WERI-Rb-1 (cell line): ENCODE results near the gene CHTF18.

Experiments used
- DNase-seq: peaks from one replicate; pipeline ENCODE4 v3.0.0-alpha.2; 2020
- H3K27ac ChIP-seq: fragments of 250-450 bp; sonication (Bioruptor Pico); 2 replicates; pipeline ENCODE4 v1.5.1; 2020; ENCODE audit warnings: mild to moderate bottlenecking, moderate library complexity
- H3K27me3 ChIP-seq: fragments of 250-450 bp; sonication (Bioruptor Pico); 2 replicates; pipeline ENCODE4 v1.5.1; 2021; ENCODE audit warnings: mild to moderate bottlenecking, low read depth, moderate library complexity; ENCODE audit not compliant: insufficient read depth, severe bottlenecking
- H3K36me3 ChIP-seq: fragments of 250-450 bp; sonication (Bioruptor Pico); 2 replicates; pipeline ENCODE4 v1.5.1; 2020; ENCODE audit warnings: mild to moderate bottlenecking, moderate library complexity
- H3K4me3 ChIP-seq: 2 replicates; pipeline ENCODE4 v1.5.1; 2011; ENCODE audit warnings: low read depth, mild to moderate bottlenecking, control low read depth, low read length
- H3K9me3 ChIP-seq: fragments of 250-450 bp; sonication (Bioruptor Pico); 2 replicates; pipeline ENCODE4 v1.5.1; 2021; ENCODE audit warnings: mild to moderate bottlenecking, moderate library complexity; ENCODE audit not compliant: severe bottlenecking
- TF ChIP-seq, protein P1 (sequence below): IDR thresholded peaks from 2 replicates; pipeline ENCODE4 v1.5.1; 2011; ENCODE audit warnings: low read depth, mild to moderate bottlenecking, control low read depth, inconsistent platforms, low read length

The CHTF18 gene

GRCh38 chr16:843771-844170, 55.4 kb downstream of the CHTF18 start:
- no peak for DNase-seq

DNA sequence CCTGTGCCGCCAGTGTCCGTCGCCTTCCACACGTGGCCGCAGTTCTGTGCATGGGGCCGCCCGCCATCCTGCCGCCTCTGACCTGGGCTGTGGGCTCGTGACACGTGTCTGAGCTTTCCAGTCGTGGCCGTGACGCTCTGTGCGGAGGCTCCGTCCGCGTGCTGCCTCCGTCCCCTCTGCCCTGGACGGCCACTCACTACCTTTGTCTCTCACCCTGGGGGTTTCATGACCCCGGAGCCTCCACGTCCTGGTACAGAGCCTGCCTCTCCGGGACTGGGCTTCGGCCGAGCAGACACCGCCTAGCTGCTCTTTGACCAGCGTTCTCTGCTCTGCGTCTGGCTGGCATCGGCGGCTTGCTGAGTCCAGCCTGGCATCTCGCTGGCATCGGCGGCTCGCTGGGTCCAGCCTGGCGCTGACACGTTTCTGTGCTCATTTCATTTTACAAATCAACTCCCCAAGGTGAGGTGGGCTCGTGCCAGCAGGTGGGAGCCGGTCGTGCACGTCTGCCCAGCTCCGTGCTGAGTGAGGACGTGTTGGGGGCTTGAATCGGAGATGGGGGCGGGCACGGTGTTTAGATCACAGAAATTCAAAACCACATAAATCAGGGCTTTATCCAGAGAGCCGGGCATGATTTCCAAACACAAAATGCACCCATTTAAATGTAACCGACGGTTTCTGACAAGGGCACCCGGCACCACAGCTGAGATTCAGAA, 56.4 kb downstream of the CHTF18 start:
- Histone ChIP-seq H3K36me3 (no peaks in the 10 kb centered on the region), H3K27me3 (no peaks in the 10 kb centered on the region), H3K27ac (no peak overlapping the region), H3K4me3 (no peak overlapping the region), H3K9me3 (peaks cover 8% of the 10 kb centered on the region)
- no peak for DNase-seq
- TF ChIP-seq, protein P1, sequence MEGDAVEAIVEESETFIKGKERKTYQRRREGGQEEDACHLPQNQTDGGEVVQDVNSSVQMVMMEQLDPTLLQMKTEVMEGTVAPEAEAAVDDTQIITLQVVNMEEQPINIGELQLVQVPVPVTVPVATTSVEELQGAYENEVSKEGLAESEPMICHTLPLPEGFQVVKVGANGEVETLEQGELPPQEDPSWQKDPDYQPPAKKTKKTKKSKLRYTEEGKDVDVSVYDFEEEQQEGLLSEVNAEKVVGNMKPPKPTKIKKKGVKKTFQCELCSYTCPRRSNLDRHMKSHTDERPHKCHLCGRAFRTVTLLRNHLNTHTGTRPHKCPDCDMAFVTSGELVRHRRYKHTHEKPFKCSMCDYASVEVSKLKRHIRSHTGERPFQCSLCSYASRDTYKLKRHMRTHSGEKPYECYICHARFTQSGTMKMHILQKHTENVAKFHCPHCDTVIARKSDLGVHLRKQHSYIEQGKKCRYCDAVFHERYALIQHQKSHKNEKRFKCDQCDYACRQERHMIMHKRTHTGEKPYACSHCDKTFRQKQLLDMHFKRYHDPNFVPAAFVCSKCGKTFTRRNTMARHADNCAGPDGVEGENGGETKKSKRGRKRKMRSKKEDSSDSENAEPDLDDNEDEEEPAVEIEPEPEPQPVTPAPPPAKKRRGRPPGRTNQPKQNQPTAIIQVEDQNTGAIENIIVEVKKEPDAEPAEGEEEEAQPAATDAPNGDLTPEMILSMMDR: no peak

More at GRCh38 chr16:843771-844170, 55.4 kb downstream of the CHTF18 start:
- TF ChIP-seq, protein P1: no peak
- H3K27me3 ChIP-seq: no peaks in the 10 kb centered on the region
- no peaks in the 10 kb centered on the region for H3K36me3 ChIP-seq
- H3K27ac ChIP-seq: no peak overlapping the region
- H3K9me3 ChIP-seq: peaks cover 3% of the 10 kb centered on the region
- no peak overlapping the region for H3K4me3 ChIP-seq

- Histone ChIP-seq H3K27me3 (no peaks in the 10 kb centered on the region), H3K4me3 (no peak overlapping the region), H3K27ac (no peak overlapping the region), H3K9me3 (peaks cover 14% of the 10 kb centered on the region), H3K36me3 (no peaks in the 10 kb centered on the region)
- TF ChIP-seq, protein P1: no peak
- DNase-seq: no peak
Observed at GRCh38 chr16:845351-845745, 56.9 kb downstream of the CHTF18 start.

DNA sequence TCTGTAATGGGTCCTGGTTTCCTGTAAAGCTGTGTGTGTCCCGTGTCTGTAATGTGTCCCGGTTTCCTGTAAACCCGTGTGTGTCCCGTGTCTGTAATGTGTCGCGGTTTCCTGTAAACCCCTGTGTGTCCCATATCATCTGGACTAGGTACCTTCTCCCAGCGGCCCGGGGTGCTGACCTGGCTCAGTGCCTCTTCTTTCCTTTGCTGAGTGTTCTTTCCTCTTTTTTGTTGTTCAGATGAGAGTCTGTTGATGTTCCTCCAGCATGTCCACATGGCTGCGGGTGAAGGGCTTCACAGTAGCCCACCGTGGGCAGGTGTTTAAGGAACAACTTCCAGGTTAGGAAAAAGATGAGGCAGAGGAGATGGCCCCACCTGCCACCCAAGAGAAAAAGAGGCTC, 58.7 kb downstream of the CHTF18 start:
- no peak for DNase-seq
- no peaks in the 10 kb centered on the region for H3K27me3 ChIP-seq
- H3K9me3 ChIP-seq: peaks cover 25% of the 10 kb centered on the region
- H3K4me3 ChIP-seq: no peak overlapping the region
- H3K27ac ChIP-seq: no peak overlapping the region
- TF ChIP-seq, protein P1: no peak
- H3K36me3 ChIP-seq: no peaks in the 10 kb centered on the region
